Thymus (tissue), 11 donors: ENCODE data around the gene OSBPL10. TPM values are rescaled to one million over a fixed set of nuclear protein-coding genes. Genes with fewer than 3 reads are reported as not detected.
A peak's percentile ranks its signal among the peaks of the same experiment; 100 is the strongest.

Experiments
- DNase-seq, 9 donors: peaks; one replicate each; pipeline ENCODE4 v3.0.0-alpha.2; 2013; ENCODE audit warnings: low spot score in 9 of 9, low read depth in 6 of 9, missing footprints in 1 of 9
- H3K27ac ChIP-seq, 2 donors: one replicate each; pipeline ENCODE4 v1.5.1; 2013; ENCODE audit warnings: control low read depth in 1 of 2, low read depth in 1 of 2, low read length in 1 of 2, mild to moderate bottlenecking in 1 of 2, moderate library complexity in 1 of 2
- H3K27me3 ChIP-seq, 2 donors: one replicate each; pipeline ENCODE4 v1.5.1; 2013; ENCODE audit warnings: low read length in 1 of 2; ENCODE audit not compliant: control insufficient read depth in 2 of 2, insufficient read depth in 1 of 2
- H3K36me3 ChIP-seq, 2 donors: one replicate each; pipeline ENCODE4 v1.5.1; 2013; ENCODE audit warnings: low read length in 1 of 2, mild to moderate bottlenecking in 1 of 2, moderate library complexity in 1 of 2; ENCODE audit not compliant: control insufficient read depth in 2 of 2, insufficient read depth in 2 of 2
- H3K4me1 ChIP-seq, 2 donors: one replicate each; pipeline ENCODE4 v1.5.1; 2013; ENCODE audit warnings: low read length in 2 of 2; ENCODE audit not compliant: control insufficient read depth in 2 of 2, insufficient read depth in 2 of 2
- H3K4me3 ChIP-seq, 2 donors: one replicate each; pipeline ENCODE4 v1.5.1; 2013; ENCODE audit warnings: low read length in 2 of 2, control low read depth in 1 of 2, mild to moderate bottlenecking in 1 of 2
- H3K9me3 ChIP-seq, 2 donors: one replicate each; pipeline ENCODE4 v1.5.1; 2013; ENCODE audit warnings: low read length in 1 of 2, mild to moderate bottlenecking in 1 of 2; ENCODE audit not compliant: control insufficient read depth in 2 of 2, insufficient read depth in 1 of 2
- WGBS: extraction: QIAGEN DNeasy Blood & Tissue Kit; methylation state at CpG from one replicate; pipeline ENCODE4 v1.1.7; 2013; 5-methylcytosine and 5-hydroxymethylcytosine counted together
- polyA plus RNA-seq: library from polyadenylated mRNA; stranded (reverse); fragments of 200-250 nt; gene quantifications from one replicate; pipeline ENCODE4 v1.2.3, GENCODE V29; 2013
- total RNA-seq: library from RNA; stranded (reverse); fragments of 120-200 nt; gene quantifications from one replicate; pipeline ENCODE4 v1.2.4, GENCODE V29; 2013
- donor health status: healthy.

Gene OSBPL10
- total and polyA plus RNA-seq, 2 donors: 1.4 to 2.1 TPM

- Histone ChIP-seq H3K36me3 (no peaks in the 10 kb centered on the region), H3K4me1 (peaks cover 2 to 7% of the 10 kb centered on the region in 2 donors), H3K27ac (no peak overlapping the region), H3K27me3 (no peaks in the 10 kb centered on the region), H3K9me3 (no peaks in the 10 kb centered on the region), H3K4me3 (no peak overlapping the region)
- 91% methylated on average over 5 of the region's 5 CpGs for WGBS
- no peak for DNase-seq
These were observed 222.6 kb downstream of the OSBPL10 start for GRCh38 chr3:31758322-31758965.

GRCh38 chr3:31755926-31756658 is 225.0 kb downstream of the OSBPL10 start:
- Histone ChIP-seq H3K9me3 (no peaks in the 10 kb centered on the region), H3K27me3 (no peaks in the 10 kb centered on the region), H3K36me3 (no peaks in the 10 kb centered on the region), H3K4me3 (no peak overlapping the region), H3K27ac (no peak overlapping the region), H3K4me1 (peaks cover 0 to 7% of the 10 kb centered on the region in 2 donors)
- peak in 2 of 9 donors; percentile 17 to 47 for DNase-seq
- WGBS: 26% methylated on average over 7 of the region's 7 CpGs

GRCh38 chr3:31754575-31755278 is 226.3 kb downstream of the OSBPL10 start:
- H3K4me3 ChIP-seq: no peak overlapping the region
- no peak for DNase-seq
- WGBS: 95% methylated on average over 6 of the region's 6 CpGs
- H3K4me1 ChIP-seq: peaks cover 0 to 7% of the 10 kb centered on the region in 2 donors
- no peaks in the 10 kb centered on the region for H3K27me3 ChIP-seq
- no peaks in the 10 kb centered on the region for H3K36me3 ChIP-seq
- no peaks in the 10 kb centered on the region for H3K9me3 ChIP-seq
- no peak overlapping the region for H3K27ac ChIP-seq

- Histone ChIP-seq H3K27ac (no peak overlapping the region), H3K9me3 (no peaks in the 10 kb centered on the region), H3K4me3 (no peak overlapping the region), H3K36me3 (no peaks in the 10 kb centered on the region), H3K27me3 (no peaks in the 10 kb centered on the region), H3K4me1 (peaks cover 0 to 7% of the 10 kb centered on the region in 2 donors)
- DNase-seq: no peak
- 98% methylated on average over 7 of the region's 7 CpGs for WGBS
These were observed 228.0 kb downstream of the OSBPL10 start for GRCh38 chr3:31753050-31753425.

- Histone ChIP-seq H3K4me1 (peaks cover 0 to 7% of the 10 kb centered on the region in 2 donors), H3K36me3 (no peaks in the 10 kb centered on the region), H3K27me3 (no peaks in the 10 kb centered on the region), H3K9me3 (no peaks in the 10 kb centered on the region), H3K4me3 (no peak overlapping the region), H3K27ac (no peak overlapping the region)
- no peak for DNase-seq
- WGBS: 95% methylated on average over 7 of the region's 7 CpGs
These were observed 228.6 kb downstream of the OSBPL10 start for GRCh38 chr3:31752305-31753049.

- WGBS: 96% methylated on average over 2 of the region's 2 CpGs
- no peak for DNase-seq
- Histone ChIP-seq H3K9me3 (no peaks in the 10 kb centered on the region), H3K4me3 (no peak overlapping the region), H3K36me3 (no peaks in the 10 kb centered on the region), H3K4me1 (no peaks in the 10 kb centered on the region), H3K27me3 (no peaks in the 10 kb centered on the region), H3K27ac (no peak overlapping the region)
These were observed 230.7 kb downstream of the OSBPL10 start for GRCh38 chr3:31750341-31750740.

- 97% methylated on average over 5 of the region's 5 CpGs for WGBS
These were observed 232.1 kb downstream of the OSBPL10 start for GRCh38 chr3:31748933-31749295.

GRCh38 chr3:31748281-31748932 is 232.7 kb downstream of the OSBPL10 start:
- WGBS: over 99% methylated on average over 5 of the region's 5 CpGs
- H3K27me3 ChIP-seq: no peaks in the 10 kb centered on the region
- H3K4me1 ChIP-seq: no peaks in the 10 kb centered on the region
- DNase-seq: no peak
- no peak overlapping the region for H3K4me3 ChIP-seq
- H3K9me3 ChIP-seq: no peaks in the 10 kb centered on the region
- no peak overlapping the region for H3K27ac ChIP-seq
- H3K36me3 ChIP-seq: no peaks in the 10 kb centered on the region

More at GRCh38 chr3:31748933-31749295, 232.1 kb downstream of the OSBPL10 start:
- no peaks in the 10 kb centered on the region for H3K27me3 ChIP-seq
- no peaks in the 10 kb centered on the region for H3K4me1 ChIP-seq
- H3K9me3 ChIP-seq: no peaks in the 10 kb centered on the region
- no peak overlapping the region for H3K4me3 ChIP-seq
- DNase-seq: no peak
- no peaks in the 10 kb centered on the region for H3K36me3 ChIP-seq
- no peak overlapping the region for H3K27ac ChIP-seq
